K562 (cell line): Measurements from ENCODE around the gene RGMB. TPM values are rescaled to one million over a fixed set of nuclear protein-coding genes. Genes with fewer than 3 reads are reported as not detected.

Experiments used
- ATAC-seq: fragments of 200-7000 bp; cut with Tn5 transposase; 3 replicates; pipeline ENCODE4 v1.9.1; 2020; ENCODE audit warnings: moderate library complexity
- BruUV-seq: library from RNA; stranded (reverse); fragments of 400-500 nt; replicated peaks from 2 replicates; lab custom pipeline; 2021; lab: Mats Ljungman, UMichigan
- CTCF ChIA-PET: fragments of 300-600 bp; formaldehyde crosslinking; extraction: SDS; loops from one replicate; lab custom pipeline; 2021; ENCODE audit warnings: low intra/inter-chr PET ratio; lab: Yijun Ruan, JAX
- POLR2A ChIA-PET: fragments of 300-600, 350-650 bp; sonication (Branson Sonifier 250); formaldehyde crosslinking; extraction: SDS; loops from one replicate; lab custom pipeline; 2021; ENCODE audit warnings: antibody characterized with exemption, inconsistent platforms; lab: Yijun Ruan, JAX
- DNase-seq, 4 experiments: peaks; one replicate each; pipeline versions ENCODE4 v3.0.0 to v3.0.0-alpha.2; 2011 to 2018; ENCODE audit warnings: low spot score in 3 of 4, mixed read lengths in 3 of 4; ENCODE audit errors: extremely low read depth in 1 of 4
- FAIRE-seq: peaks from 2 replicates; lab custom pipeline; 2011; peaks lifted over from hg19 to GRCh38; lab: Jason Lieb, UNC
- H2AFZ ChIP-seq: 2 replicates; pipeline ENCODE4 v1.6.0; 2011; ENCODE audit warnings: low read depth, low read length, control low read depth, inconsistent platforms
- H3K27ac ChIP-seq: fragments of 200-600 bp; 3 replicates; pipeline ENCODE4 v1.8.0; 2011; ENCODE audit warnings: low read depth, mild to moderate bottlenecking, control low read depth, inconsistent platforms, low read length, moderate library complexity, mixed read lengths; ENCODE audit errors: extremely low read depth
- H3K27me3 ChIP-seq, 2 experiments: fragments of 300-600 bp in 1 of 2; 2 replicates in 1 of 2; 3 replicates in 1 of 2; pipeline versions ENCODE4 v1.6.0 to v1.8.0; 2011; ENCODE audit warnings: inconsistent platforms in 2 of 2, low read length in 2 of 2, mild to moderate bottlenecking in 1 of 2, mixed read lengths in 1 of 2, moderate library complexity in 1 of 2; ENCODE audit not compliant: control insufficient read depth in 2 of 2, insufficient read depth in 2 of 2
- H3K36me3 ChIP-seq: fragments of 300-600 bp; 3 replicates; pipeline ENCODE4 v1.8.0; 2011; ENCODE audit warnings: mild to moderate bottlenecking, low read length, inconsistent platforms; ENCODE audit not compliant: control insufficient read depth, insufficient read depth
- H3K4me1 ChIP-seq, 2 experiments: fragments of 200-600 bp in 1 of 2; replicated peaks in 1 of 2; 2 replicates in 1 of 2; 3 replicates in 1 of 2; pipeline versions ENCODE4 v1.5.1 to v1.8.0; 2011; ENCODE audit warnings: inconsistent platforms in 2 of 2, low read length in 2 of 2, mild to moderate bottlenecking in 1 of 2, mixed read lengths in 1 of 2, moderate library complexity in 1 of 2; ENCODE audit not compliant: control insufficient read depth in 2 of 2, insufficient read depth in 2 of 2
- H3K4me2 ChIP-seq: 2 replicates; pipeline ENCODE4 v1.6.1; 2011; ENCODE audit warnings: low read length, control low read depth, inconsistent platforms, mixed read lengths; ENCODE audit not compliant: insufficient read depth
- H3K4me3 ChIP-seq: fragments of 200-600 bp; sonication (generic), shearing (Covaris generic); 2 replicates; pipeline ENCODE4 v1.5.1; 2016; ENCODE audit warnings: control low read depth, inconsistent platforms
- H3K79me2 ChIP-seq: fragments of 200-600 bp; 3 replicates; pipeline ENCODE4 v1.8.0; 2011; ENCODE audit warnings: low read length, inconsistent platforms; ENCODE audit not compliant: control insufficient read depth, insufficient read depth
- H3K9ac ChIP-seq, 2 experiments: 2 replicates each; pipeline versions ENCODE4 v1.6.0 to v1.6.1; 2011; ENCODE audit warnings: low read depth in 2 of 2, low read length in 2 of 2, control low read depth in 1 of 2, inconsistent platforms in 1 of 2, mild to moderate bottlenecking in 1 of 2, mixed read lengths in 1 of 2; ENCODE audit not compliant: insufficient read depth in 1 of 2
- H3K9me1 ChIP-seq: one replicate; pipeline ENCODE4 v1.6.0; 2011; ENCODE audit warnings: inconsistent platforms, mild to moderate bottlenecking, low read length, moderate library complexity; ENCODE audit not compliant: control insufficient read depth, insufficient read depth
- H3K9me3 ChIP-seq: replicated peaks from 2 replicates; pipeline ENCODE4 v1.5.1; 2011; ENCODE audit warnings: low read depth, low read length, inconsistent platforms; ENCODE audit not compliant: control insufficient read depth, insufficient read depth
- H4K20me1 ChIP-seq: replicated peaks from 2 replicates; pipeline ENCODE4 v1.6.1; 2011; ENCODE audit warnings: low read length, inconsistent platforms, mixed read lengths; ENCODE audit not compliant: control insufficient read depth, insufficient read depth
- ARID1B ChIP-seq: fragments of 450-650 bp; IDR thresholded peaks from 2 replicates; pipeline ENCODE4 v1.6.1; 2016; ENCODE audit warnings: antibody characterized with exemption, mild to moderate bottlenecking, inconsistent platforms
- ELK1 ChIP-seq: sonication (generic); formaldehyde crosslinking; IDR thresholded peaks from 2 replicates; pipeline ENCODE4 v1.8.1; 2022; ENCODE audit warnings: missing genetic modification reagents
- ETV5 ChIP-seq: sonication (generic); formaldehyde crosslinking; IDR thresholded peaks from 2 replicates; pipeline ENCODE4 v1.4.0; 2020; ENCODE audit warnings: low read depth, mild to moderate bottlenecking, missing genetic modification reagents
- MYBL2 ChIP-seq, 2 experiments: fragments of 450-650 bp in 1 of 2; sonication (generic) in 1 of 2; formaldehyde crosslinking in 1 of 2; IDR thresholded peaks; 2 replicates each; pipeline versions ENCODE4 v1.6.1 to v1.8.1; 2017 to 2022; ENCODE audit warnings: borderline replicate concordance in 1 of 2, inconsistent platforms in 1 of 2, low read depth in 1 of 2, mild to moderate bottlenecking in 1 of 2, missing genetic modification reagents in 1 of 2, moderate library complexity in 1 of 2
- NFYB ChIP-seq: IDR thresholded peaks from 2 replicates; pipeline ENCODE4 v1.6.1; 2011; ENCODE audit warnings: mild to moderate bottlenecking, moderate library complexity; ENCODE audit not compliant: insufficient read length; ENCODE audit errors: extremely low read depth
- ZNF384 ChIP-seq: IDR thresholded peaks from 2 replicates; pipeline ENCODE4 v1.6.1; 2012; ENCODE audit warnings: low read depth, low read length, improper control_type of control experiment
- ZNF589 ChIP-seq: fragments of 200-800 bp; sonication (Bioruptor generic); IDR thresholded peaks from 2 replicates; pipeline ENCODE4 v1.6.1; 2016; ENCODE audit warnings: low read depth, missing genetic modification characterization, missing compliant biosample characterization
- WGBS: fragments of 100-300 bp; shearing (Covaris generic); methylation state at CpG from one replicate; pipeline ENCODE4 v1.1.6; 2016; ENCODE audit warnings: low coverage, mixed read lengths; ENCODE audit not compliant: insufficient coverage; ENCODE audit errors: missing lambda C conversion rate; 5-methylcytosine and 5-hydroxymethylcytosine counted together
- in situ Hi-C: fragments of 300-500 bp; cut with MboI; formaldehyde crosslinking; loops from 4 replicates; pipeline ENCODE4 v1.15.0; 2018; ENCODE audit warnings: inconsistent platforms, mixed read lengths
- intact Hi-C: fragments of 100-400 bp; cut with micrococcal nuclease; formaldehyde crosslinking; loops from 2 replicates; pipeline ENCODE4 v1.14.2; 2022
- polyA plus RNA-seq, 8 experiments: library from polyadenylated mRNA; depleted of rRNA in 4 of 8; stranded (reverse) in 5 of 8; unstranded in 3 of 8; fragments of >200 nt; fragmentation: Nextera tagmentation in 2 of 8; fragmentation: Illumina TruSeq in 1 of 8; extraction: Ambion mirVana in 2 of 8; extraction: Trizol in 1 of 8; gene quantifications; 2 replicates each; pipeline versions ENCODE4 v1.2.1 to v1.2.3, GENCODE V29; 2011 to 2014; ENCODE audit warnings: inconsistent platforms in 1 of 8, missing spikeins in 1 of 8
- total RNA-seq, 7 experiments: library from RNA; depleted of rRNA in 6 of 7; stranded (reverse); fragments of >200 nt in 6 of 7; fragmentation: Illumina TruSeq in 2 of 7; extraction: Trizol in 2 of 7; gene quantifications; 2 replicates each; pipeline versions ENCODE4 v1.2.1 to v1.2.3, GENCODE V29; 2011 to 2021; ENCODE audit warnings: low replicate concordance in 1 of 7
- TF ChIP-seq, protein P1 (sequence below): IDR thresholded peaks from 2 replicates; pipeline ENCODE4 v1.6.1; 2016; ENCODE audit warnings: missing genetic modification characterization, missing compliant biosample characterization
- TF ChIP-seq, protein P2 (sequence below), 2 experiments: fragments of 250-450 bp in 1 of 2; fragments of 450-650 bp in 1 of 2; sonication (Bioruptor Pico) in 1 of 2; IDR thresholded peaks; 2 replicates each; pipeline versions ENCODE4 v1.6.1 to v1.8.0; 2016 to 2021; ENCODE audit warnings: mild to moderate bottlenecking in 2 of 2, moderate library complexity in 2 of 2, missing compliant biosample characterization in 1 of 2, missing genetic modification characterization in 1 of 2
- TF ChIP-seq, protein P3 (sequence below): fragments of 450-650 bp; conservative IDR thresholded peaks from 2 replicates; pipeline ENCODE4 v1.6.1; 2016; ENCODE audit warnings: missing genetic modification characterization, low read depth, mild to moderate bottlenecking, control low read depth, missing compliant biosample characterization

Gene RGMB
- total and polyA plus RNA-seq, 9 of the 15 experiments (the other 6 are each of a cell fraction or from before 2014, with no cell fraction given), result 0.03 to 0.38 TPM; not detected in 7

- no peaks in the 10 kb centered on the region for H3K79me2 ChIP-seq
- in situ Hi-C loops, result no loop called here
- H3K36me3 ChIP-seq, result no peaks in the 10 kb centered on the region
- no peaks in the 10 kb centered on the region for H3K9me3 ChIP-seq
- peaks cover 0 to 6% of the 10 kb centered on the region in 2 experiments; a peak in 3 of 5 replicates for H3K27me3 ChIP-seq
- TF ChIP-seq, protein P1, sequence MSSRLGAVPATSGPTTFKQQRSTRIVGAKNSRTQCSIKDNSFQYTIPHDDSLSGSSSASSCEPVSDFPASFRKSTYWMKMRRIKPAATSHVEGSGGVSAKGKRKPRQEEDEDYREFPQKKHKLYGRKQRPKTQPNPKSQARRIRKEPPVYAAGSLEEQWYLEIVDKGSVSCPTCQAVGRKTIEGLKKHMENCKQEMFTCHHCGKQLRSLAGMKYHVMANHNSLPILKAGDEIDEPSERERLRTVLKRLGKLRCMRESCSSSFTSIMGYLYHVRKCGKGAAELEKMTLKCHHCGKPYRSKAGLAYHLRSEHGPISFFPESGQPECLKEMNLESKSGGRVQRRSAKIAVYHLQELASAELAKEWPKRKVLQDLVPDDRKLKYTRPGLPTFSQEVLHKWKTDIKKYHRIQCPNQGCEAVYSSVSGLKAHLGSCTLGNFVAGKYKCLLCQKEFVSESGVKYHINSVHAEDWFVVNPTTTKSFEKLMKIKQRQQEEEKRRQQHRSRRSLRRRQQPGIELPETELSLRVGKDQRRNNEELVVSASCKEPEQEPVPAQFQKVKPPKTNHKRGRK, result no peak
- TF ChIP-seq ZNF589, result no peak
- TF ChIP-seq ARID1B, result no peak
- TF ChIP-seq, protein P2, sequence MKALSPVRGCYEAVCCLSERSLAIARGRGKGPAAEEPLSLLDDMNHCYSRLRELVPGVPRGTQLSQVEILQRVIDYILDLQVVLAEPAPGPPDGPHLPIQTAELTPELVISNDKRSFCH (CRISPR knock-in tag; IDR thresholded peaks at IDR 0.05), result no peak
- TF ChIP-seq, protein P2 (tag; IDR thresholded peaks at IDR 0.05), result no peak
- TF ChIP-seq MYBL2 (IDR thresholded peaks at IDR 0.05; ENCODE audit: low read depth), result no peak
- no peak for TF ChIP-seq MYBL2 (CRISPR knock-in tag; IDR thresholded peaks at IDR 0.05; ENCODE audit: borderline replicate concordance)
- no peak for TF ChIP-seq NFYB
- TF ChIP-seq ETV5, result no peak
- no peak for TF ChIP-seq ELK1 (CRISPR knock-in tag)
- no peak for TF ChIP-seq ZNF384
- TF ChIP-seq, protein P3, sequence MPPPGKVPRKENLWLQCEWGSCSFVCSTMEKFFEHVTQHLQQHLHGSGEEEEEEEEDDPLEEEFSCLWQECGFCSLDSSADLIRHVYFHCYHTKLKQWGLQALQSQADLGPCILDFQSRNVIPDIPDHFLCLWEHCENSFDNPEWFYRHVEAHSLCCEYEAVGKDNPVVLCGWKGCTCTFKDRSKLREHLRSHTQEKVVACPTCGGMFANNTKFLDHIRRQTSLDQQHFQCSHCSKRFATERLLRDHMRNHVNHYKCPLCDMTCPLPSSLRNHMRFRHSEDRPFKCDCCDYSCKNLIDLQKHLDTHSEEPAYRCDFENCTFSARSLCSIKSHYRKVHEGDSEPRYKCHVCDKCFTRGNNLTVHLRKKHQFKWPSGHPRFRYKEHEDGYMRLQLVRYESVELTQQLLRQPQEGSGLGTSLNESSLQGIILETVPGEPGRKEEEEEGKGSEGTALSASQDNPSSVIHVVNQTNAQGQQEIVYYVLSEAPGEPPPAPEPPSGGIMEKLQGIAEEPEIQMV (tag), result no peak
- BruUV-seq, result no TSS peak
- no peaks in the 10 kb centered on the region for H3K9me1 ChIP-seq
- no peak for ATAC-seq
- H3K4me2 ChIP-seq, result no peak overlapping the region
- no peak overlapping the region for H3K27ac ChIP-seq
- H4K20me1 ChIP-seq, result no peaks in the 10 kb centered on the region
- H3K4me1 ChIP-seq, result 0 out of 5 replicates have a peak, but pooled peaks cover 0 to 3% of the 10 kb centered on the region in 2 experiments
- H3K4me3 ChIP-seq, result no peak overlapping the region
- H2AFZ ChIP-seq, result no peak overlapping the region
- intact Hi-C loops, result loop anchor here (10.0 kb wide), 1 partner anchor 1557 kb away; no protein-coding TSS in a partner anchor
- ChIA-PET POLR2A (no interaction called here), CTCF (interaction anchor here (0.7 kb wide), 1 partner anchor 86 kb away, joined by 3 read pairs; no protein-coding TSS in a partner anchor)
- H3K9ac ChIP-seq, result no peak overlapping the region
- no peak for DNase-seq
- WGBS, result 2% methylated on average over 6 of the region's 7 CpGs
- no peak for FAIRE-seq
These were observed 18.6 kb downstream of the RGMB start for GRCh38 chr5:98791898-98792580.
